Activated CD4-positive, alpha-beta T cell treated with anti-CD3 and anti-CD28 coated beads, Interleukin-10, Interleukin-2, amounts not matched to agents 100 ng/mL and 50 ng/mL, durations not matched to agents 16 hours and 8 hours (primary cell): ENCODE results near the gene HSCB.
"Not testable (repeated sequence)": the region's sequence is repeated elsewhere in the genome, so short reads cannot be mapped to it uniquely, and the experiment has no call there.

ENCODE experiments used
- DNase-seq: peaks from one replicate; pipeline ENCODE4 v3.0.0-alpha.2; 2020

Gene HSCB

GRCh38 chr22:28741200-28741784 is 547 bp upstream of the HSCB start:
- DNase-seq: no peak

GRCh38 chr22:28742562-28742962 is 723 bp downstream of the HSCB start:
- no peak for DNase-seq

GRCh38 chr22:28743852-28744251 is 2.0 kb downstream of the HSCB start:
- peak; percentile 31 for DNase-seq

GRCh38 chr22:28750471-28750881 is 8.6 kb downstream of the HSCB start:
- DNase-seq: no peak

GRCh38 chr22:28754512-28754911 is 12.7 kb downstream of the HSCB start:
- DNase-seq: not testable (repeated sequence)

- no peak for DNase-seq
Observed at GRCh38 chr22:28759861-28760560, 18.2 kb downstream of the HSCB start.

GRCh38 chr22:28761449-28761755 is 19.6 kb downstream of the HSCB start:
- no peak for DNase-seq

GRCh38 chr22:28762000-28762399 is 20.2 kb downstream of the HSCB start:
- not testable (repeated sequence) for DNase-seq

GRCh38 chr22:28766628-28767027 is 24.8 kb downstream of the HSCB start:
- no peak for DNase-seq

GRCh38 chr22:28768701-28769393 is 27.0 kb downstream of the HSCB start:
- no peak for DNase-seq

GRCh38 chr22:28769394-28770085 is 27.7 kb downstream of the HSCB start:
- DNase-seq: no peak

- no peak for DNase-seq
Observed at GRCh38 chr22:28771195-28771791, 29.5 kb downstream of the HSCB start.

- peak; percentile 97 for DNase-seq
Observed at GRCh38 chr22:28772633-28773460, 31.0 kb downstream of the HSCB start, which contains the start of gene CCDC117. Gene CCDC117, plus strand, starts transcription at chr22:28772695. Its CDS starts 155 bp downstream, at chr22:28772850.

- DNase-seq: peak; percentile 80
Observed at GRCh38 chr22:28773461-28773867, 31.6 kb downstream of the HSCB start.

- no peak for DNase-seq
Observed at GRCh38 chr22:28774378-28774777, 32.5 kb downstream of the HSCB start.

GRCh38 chr22:28779833-28780232 is 38.0 kb downstream of the HSCB start:
- DNase-seq: no peak

GRCh38 chr22:28780296-28780695 is 38.5 kb downstream of the HSCB start:
- no peak for DNase-seq

GRCh38 chr22:28783786-28784671 is 42.2 kb downstream of the HSCB start:
- DNase-seq: no peak

- no peak for DNase-seq
Observed at GRCh38 chr22:28788601-28789000, 46.8 kb downstream of the HSCB start.

GRCh38 chr22:28791124-28791523 is 49.3 kb downstream of the HSCB start:
- DNase-seq: no peak

- peak; percentile 58 for DNase-seq
Observed at GRCh38 chr22:28791841-28792490, 50.1 kb downstream of the HSCB start.
